NCI-H1092 treated with DMSO at 0.1 percent for 48 hours (cell line): ENCODE data around the gene USP48.
"Not testable (repeated sequence)": the region's sequence is repeated elsewhere in the genome, so short reads cannot be mapped to it uniquely, and the experiment has no call there.

ENCODE experiments used
- DNase-seq: peaks from one replicate; lab custom pipeline; 2025; lab: John Stamatoyannopoulos, UW

Gene USP48

DNA sequence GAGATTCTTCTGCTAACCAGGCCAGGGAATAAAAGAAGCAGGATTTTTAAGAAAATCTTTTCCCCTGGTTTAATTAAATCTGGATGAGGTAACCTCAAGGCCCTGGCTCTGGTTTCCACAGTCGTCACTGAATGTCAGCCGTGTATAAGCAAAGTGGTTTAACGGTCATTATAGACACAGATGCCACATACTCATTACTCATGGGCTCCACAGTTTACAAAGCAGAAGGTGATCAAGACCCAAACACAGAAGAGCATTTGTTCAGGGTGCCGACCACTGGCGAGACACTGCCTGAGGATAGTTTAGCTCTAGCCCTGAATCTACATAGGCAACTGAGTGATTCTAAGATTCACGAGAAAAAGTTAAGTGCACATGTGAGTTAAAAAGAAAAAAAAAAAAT, 86.0 kb downstream of the USP48 start:
- no peak for DNase-seq

DNA sequence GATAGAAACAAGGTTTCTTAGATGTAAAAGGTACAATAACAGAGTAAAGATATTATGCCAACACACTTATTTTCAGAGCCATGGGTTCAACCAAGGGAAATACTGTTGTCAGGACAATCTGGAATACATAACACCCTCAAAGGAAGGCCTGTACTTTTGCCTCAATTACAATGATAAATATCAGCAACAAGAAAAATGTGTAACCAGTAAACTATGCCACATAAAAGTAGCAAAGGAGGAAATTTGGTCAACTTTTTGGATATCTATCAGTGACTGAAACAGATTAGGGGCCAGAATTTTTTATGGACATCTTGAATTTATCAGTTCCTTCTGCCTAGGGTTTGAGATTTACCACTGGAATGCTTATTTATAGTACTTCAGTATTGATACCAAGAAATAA, 89.2 kb downstream of the USP48 start:
- DNase-seq, result no peak

- DNase-seq, result no peak
Measured at GRCh38 chr1:21691739-21692138, 91.2 kb downstream of the USP48 start.

DNA sequence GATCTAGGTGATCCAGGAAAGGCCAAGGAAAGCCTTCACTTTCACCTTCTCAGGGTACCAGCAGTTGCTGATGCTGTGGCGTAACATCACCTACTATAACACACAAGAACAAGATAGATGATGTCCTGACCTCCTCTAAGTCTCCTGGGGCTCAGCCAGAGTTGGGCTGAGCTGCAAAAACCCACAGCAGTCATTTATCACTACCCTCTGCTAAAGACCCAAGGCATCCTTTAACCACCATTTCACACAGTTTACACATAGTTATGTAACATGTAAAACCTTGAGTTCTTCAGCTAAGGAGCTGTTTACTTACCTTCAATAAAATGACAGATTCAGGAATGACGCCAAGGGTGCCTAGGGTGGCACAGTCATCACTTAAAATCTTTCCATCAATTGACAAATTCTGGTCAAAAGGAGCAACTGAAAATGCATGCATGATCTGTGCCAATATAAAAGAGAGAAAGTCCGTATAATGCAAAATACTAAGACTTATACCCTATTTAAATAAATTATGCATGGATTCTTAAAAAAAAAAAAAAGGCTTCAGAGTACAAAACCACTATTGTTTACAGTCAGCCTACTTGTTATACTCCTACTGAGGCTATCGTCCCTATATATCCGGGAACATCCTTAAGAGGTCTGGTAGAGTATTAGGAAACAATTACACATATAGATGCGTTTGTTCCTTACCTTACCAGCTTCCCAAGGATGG, 93.1 kb downstream of the USP48 start:
- no peak for DNase-seq

DNA sequence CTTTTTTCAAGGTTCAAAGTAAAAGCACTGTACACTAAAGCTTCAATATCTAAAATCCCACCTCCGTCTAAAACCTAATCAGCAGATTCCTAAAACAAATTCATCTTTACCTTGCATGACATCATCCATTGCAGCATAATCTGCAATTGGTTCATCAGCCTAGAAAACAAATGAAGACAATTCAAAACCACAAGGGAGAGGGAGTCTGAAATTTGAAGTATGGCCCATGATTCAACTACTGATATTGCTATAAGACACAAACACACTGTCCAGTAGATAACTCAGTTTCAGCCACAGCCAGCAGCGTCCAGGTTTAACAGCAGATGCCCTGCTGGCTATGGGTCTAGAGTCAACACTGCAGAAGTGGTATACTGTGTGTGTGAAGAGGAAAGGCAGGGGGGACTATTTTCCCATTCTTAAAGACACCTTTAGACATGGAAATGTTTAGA, 95.8 kb downstream of the USP48 start:
- no peak for DNase-seq

DNA sequence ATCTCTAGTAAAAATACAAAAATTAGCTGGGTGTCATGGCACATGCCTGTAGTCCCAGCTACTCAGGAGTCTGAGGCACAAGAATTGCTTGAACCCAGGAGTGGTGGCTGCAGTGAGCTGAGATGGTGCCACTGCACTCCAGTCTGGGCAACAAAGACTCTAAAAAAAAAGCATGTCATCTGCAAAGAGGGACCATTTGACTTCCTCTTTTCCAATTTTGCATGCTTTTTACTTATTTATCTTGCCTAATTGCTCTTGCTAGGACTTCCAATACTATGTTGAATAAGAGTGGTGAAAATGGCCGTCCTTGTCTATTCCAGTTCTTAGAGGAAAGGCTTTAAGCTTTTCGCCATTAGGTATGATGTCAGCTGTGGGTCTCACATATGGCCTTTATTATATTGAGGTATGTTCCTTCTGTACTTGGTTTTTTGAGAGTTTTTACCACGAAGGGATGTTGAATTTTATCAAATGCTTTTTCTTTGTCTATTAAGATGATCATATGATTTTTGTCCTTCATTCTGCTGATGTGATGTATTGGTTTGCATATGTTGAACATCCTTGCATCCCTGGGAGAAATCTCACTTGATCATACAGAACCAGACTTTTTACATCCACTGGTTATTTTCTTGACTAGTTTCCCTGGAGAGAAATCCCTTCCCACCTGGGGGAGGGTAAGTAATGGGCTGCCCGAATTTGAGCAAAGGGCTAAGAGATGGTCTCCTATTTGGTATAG, 96.8 kb downstream of the USP48 start:
- DNase-seq, result no peak

GRCh38 chr1:21681426-21681825, 101.5 kb downstream of the USP48 start:
- no peak for DNase-seq

DNA sequence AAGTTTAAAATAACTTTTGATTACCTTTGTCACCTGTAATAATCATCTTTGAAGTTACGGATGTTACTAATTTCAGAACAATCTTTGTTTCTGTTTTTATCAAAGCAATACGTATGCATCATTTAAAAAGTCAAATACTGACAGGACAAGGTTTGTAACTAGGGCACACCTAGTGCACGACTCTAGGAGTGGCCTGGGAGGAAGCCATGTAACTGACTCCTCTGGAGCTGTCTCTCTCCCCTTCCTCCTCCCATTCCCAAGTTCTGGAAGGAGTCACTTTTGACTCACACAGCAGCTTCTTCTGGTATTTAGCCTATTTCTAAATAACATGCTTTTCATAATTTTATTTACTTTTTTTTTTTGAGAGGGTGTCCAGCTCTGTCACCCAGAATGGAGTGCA, 102.0 kb downstream of the USP48 start:
- DNase-seq, result no peak

DNA sequence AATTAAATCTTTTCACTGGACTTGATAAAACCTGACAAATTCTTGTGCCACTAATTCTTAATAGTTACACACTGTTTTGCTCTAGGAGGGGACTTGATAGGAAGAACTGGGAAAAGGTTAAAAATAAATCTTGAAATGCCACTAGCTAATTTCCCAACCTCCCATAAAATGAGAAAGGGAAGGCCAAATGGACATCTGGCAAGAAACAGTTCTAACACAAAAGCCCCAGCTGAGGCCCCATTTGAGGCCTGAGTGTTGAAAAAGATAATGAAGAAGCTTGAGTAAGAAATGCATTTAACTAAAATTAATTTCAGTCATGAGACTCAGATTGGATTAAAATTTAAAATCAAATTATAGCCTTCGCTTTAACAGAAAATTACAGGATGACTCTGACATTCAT, 102.6 kb downstream of the USP48 start:
- no peak for DNase-seq

DNA sequence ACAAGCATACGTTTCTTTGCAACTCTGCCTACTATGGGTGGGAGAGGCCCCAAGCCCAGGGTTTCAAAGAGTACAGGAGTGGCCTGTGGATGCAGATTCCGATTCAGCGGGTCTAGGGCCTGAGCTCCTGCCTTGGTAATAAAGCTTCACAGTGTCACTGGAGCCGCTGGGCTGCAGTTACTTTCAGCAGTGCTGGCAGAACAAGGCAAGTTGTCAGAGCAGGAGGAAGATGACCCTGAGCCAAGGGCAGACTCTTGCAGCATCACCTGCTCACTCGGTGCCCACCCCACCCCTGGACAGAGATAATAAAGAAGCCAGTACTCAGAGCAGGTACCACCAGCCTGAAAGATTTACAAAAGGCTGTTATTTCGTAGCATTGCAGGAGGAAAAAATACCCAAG, 105.8 kb downstream of the USP48 start:
- DNase-seq, result no peak

DNA sequence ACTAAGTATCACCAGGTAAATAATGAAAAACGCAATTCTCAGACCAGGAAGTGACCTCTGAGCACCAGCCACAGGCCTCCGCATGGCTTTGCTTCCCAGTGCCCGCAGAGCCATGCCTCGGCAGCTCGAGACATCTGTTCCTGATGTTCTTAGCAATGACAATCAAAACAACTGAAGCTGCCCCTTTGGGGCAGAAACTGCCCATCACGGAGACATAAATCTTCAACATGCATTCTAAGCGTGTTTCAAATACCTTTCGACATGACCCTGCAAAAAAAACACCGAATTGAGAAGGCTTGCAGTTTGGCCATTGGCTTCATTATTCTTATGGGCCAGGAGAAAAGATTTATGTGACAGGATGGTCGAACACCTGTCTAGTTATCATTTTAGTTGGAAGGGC, 108.0 kb downstream of the USP48 start:
- no peak for DNase-seq

- DNase-seq, result not testable (repeated sequence)
Measured at GRCh38 chr1:21673853-21674252, 109.1 kb downstream of the USP48 start.

- DNase-seq, result peak; percentile 28
Measured at GRCh38 chr1:21673277-21673780, 109.6 kb downstream of the USP48 start.

- no peak for DNase-seq
Measured at GRCh38 chr1:21672478-21673276, 110.3 kb downstream of the USP48 start.

DNA sequence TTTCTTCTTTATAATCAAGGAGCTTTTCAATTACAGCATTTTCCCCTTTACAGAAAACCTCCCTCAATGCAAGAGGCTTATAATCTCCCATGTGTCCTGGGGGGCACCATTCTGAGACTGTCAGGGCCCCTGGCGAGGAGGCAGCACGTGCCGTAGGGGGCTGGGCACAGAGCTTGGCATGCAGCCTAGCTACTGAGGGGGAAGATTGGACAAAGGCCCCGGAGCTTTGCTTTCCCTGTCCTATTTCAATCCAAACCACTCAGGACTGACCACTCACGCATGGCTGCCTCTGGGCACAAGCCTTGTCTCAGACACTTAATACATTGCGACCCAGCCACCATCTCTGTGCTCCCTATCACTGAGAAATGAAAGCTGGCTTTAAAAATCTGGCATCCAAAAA, 111.0 kb downstream of the USP48 start:
- peak; percentile 43 for DNase-seq

DNA sequence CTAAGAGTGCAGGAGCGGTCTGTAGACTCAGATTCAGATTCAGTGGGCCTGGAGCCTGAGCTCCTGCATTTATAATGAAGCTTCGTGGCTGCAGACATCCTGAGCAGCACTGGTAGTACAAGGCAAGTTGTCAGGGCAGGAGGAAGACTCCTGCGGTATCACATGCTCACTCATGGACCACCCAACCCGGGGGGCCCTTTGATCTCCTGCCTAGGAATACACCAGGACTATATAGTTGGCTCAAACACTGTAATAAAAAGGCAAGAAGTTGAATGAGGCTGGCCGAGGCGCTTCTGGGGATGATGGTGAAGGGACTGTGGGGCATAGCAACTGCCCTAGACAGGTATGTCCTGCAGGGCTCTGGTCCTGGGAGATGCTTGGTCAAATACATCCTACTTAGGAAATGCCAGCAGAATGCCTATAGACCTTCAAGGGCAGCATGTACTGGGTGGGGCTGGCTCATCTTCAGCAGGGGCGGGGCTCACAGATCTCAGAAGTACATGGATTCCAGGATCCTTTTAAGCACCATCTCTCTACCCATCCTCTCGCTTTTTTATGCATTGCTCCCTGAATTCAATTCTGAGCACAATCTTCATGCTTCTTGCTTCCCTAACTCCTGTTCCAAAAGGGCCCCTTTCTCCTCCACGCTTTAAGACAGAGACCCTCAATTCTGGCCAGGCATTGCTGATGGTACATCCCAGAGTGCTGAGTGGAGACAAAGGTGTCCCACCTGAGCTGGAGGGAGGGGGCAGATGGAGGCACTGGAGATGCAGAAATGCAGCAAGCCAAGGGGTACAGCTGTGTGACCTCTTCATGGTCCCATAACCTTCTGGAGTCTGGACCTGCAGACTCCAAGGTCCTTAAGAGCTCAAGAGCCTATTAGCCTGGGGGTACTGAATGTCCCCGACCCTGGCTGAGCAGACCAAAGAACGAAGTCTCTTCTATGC, 111.7 kb downstream of the USP48 start:
- no peak for DNase-seq

GRCh38 chr1:21670059-21670881, 112.7 kb downstream of the USP48 start:
- DNase-seq, result no peak

DNA sequence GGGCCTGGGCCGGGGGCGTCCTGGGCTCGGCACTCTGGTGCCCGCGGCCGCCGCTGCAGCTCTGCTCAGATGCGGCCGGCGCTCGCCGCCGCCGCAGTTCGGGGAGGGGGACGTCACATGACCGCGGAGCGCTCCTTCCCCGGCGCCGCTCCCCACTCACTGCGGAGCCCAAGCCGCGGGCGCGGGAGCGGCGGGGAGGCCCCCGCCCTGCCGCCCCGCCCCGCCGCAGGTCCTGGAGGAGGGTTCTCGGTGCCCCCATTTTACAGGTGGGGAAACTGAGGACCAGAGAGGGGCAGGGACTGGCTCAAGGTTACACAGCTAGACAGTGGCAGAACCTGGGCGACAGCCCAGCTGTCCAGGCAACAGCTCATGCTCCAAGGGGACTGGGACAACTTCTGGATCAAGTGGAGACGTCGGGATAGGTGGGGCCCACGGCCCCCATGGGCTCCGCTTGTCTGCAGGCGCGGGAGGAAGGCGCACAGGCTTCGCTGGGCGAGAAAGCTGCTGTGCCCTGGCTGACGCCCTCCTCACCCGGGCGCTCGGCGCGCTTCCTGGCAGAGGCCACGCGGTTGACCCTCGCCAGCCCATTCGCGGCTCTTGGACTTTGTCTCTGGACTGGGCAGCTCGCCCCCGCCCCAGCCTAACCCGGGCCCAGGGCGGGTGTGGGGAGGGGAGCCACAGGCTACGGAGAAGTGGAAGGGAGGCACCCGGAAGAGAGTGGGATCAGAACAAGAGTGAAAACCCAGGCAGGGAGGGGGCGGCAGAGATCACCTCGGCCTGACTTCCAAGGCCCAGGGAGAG, 113.5 kb downstream of the USP48 start, which contains the start of gene RAP1GAP:
RAP1GAP (minus strand) TSS at position 100 of the 801 bp plus-strand sequence. CDS start 49,325 bp downstream, outside the sequence.
- peak; percentile 59 for DNase-seq

GRCh38 chr1:21668951-21669257, 114.0 kb downstream of the USP48 start:
- DNase-seq, result no peak
